Liver (tissue), 3 donors: ENCODE measurements around the gene ABCC9.
"Not testable (repeated sequence)": the region's sequence is repeated elsewhere in the genome, so short reads cannot be mapped to it uniquely, and the experiment has no call there.

ENCODE experiments used
- ATF3 ChIP-seq: IDR thresholded peaks from 2 replicates; pipeline ENCODE4 v1.6.1; 2016; ENCODE audit warnings: antibody characterized with exemption
- CTCF ChIP-seq: fragments of 150-350 bp; IDR thresholded peaks from 2 replicates; pipeline ENCODE4 v1.5.1; 2017; ENCODE audit warnings: improper control_type of control experiment, low read depth, low read length; ENCODE audit not compliant: missing input control
- FOXA1 ChIP-seq: IDR thresholded peaks from 2 replicates; pipeline ENCODE4 v1.6.1; 2016; ENCODE audit warnings: antibody characterized with exemption
- GABPA ChIP-seq, 2 donors: IDR thresholded peaks in 1 of 2; conservative IDR thresholded peaks in 1 of 2; 2 replicates each; pipeline ENCODE4 v1.6.1; 2016; ENCODE audit warnings: antibody characterized with exemption in 2 of 2, mild to moderate bottlenecking in 1 of 2, moderate library complexity in 1 of 2
- HNF4G ChIP-seq: IDR thresholded peaks from 2 replicates; pipeline ENCODE4 v1.6.1; 2016; ENCODE audit warnings: antibody characterized with exemption
- JUND ChIP-seq, 2 donors: IDR thresholded peaks; 2 replicates each; pipeline ENCODE4 v1.6.1; 2016; ENCODE audit warnings: antibody characterized with exemption in 2 of 2
- MAX ChIP-seq: IDR thresholded peaks from 2 replicates; pipeline ENCODE4 v1.6.1; 2016; ENCODE audit warnings: antibody characterized with exemption
- RAD21 ChIP-seq, 2 donors: IDR thresholded peaks; 2 replicates each; pipeline ENCODE4 v1.6.1; 2016; ENCODE audit warnings: antibody characterized with exemption in 2 of 2, mild to moderate bottlenecking in 2 of 2
- REST ChIP-seq: IDR thresholded peaks from 2 replicates; pipeline ENCODE4 v1.6.1; 2016; ENCODE audit warnings: antibody characterized with exemption, mild to moderate bottlenecking
- RXRA ChIP-seq, 2 donors: IDR thresholded peaks; 2 replicates each; pipeline ENCODE4 v1.6.1; 2017 to 2018; ENCODE audit warnings: antibody characterized with exemption in 2 of 2, mild to moderate bottlenecking in 1 of 2
- SP1 ChIP-seq: IDR thresholded peaks from 2 replicates; pipeline ENCODE4 v1.6.1; 2018; ENCODE audit warnings: antibody characterized with exemption, mild to moderate bottlenecking
- TAF1 ChIP-seq: conservative IDR thresholded peaks from 2 replicates; pipeline ENCODE4 v1.6.1; 2016; ENCODE audit warnings: antibody characterized with exemption, mild to moderate bottlenecking
- YY1 ChIP-seq: IDR thresholded peaks from 2 replicates; pipeline ENCODE4 v1.6.1; 2016; ENCODE audit warnings: antibody characterized with exemption, mild to moderate bottlenecking
- ZBTB33 ChIP-seq: IDR thresholded peaks from 2 replicates; pipeline ENCODE4 v1.6.1; 2016; ENCODE audit warnings: antibody characterized with exemption
- donor health status: healthy.
- donor health status: healthy.

GRCh38 chr12:21782723-21783122 lies 158.5 kb downstream of the ABCC9 start:
- not testable (repeated sequence) for TF ChIP-seq CTCF; RAD21 (IDR thresholded peaks at IDR 0.05); YY1; MAX; JUND (IDR thresholded peaks at IDR 0.05); ZBTB33; SP1; REST; GABPA (IDR thresholded peaks at IDR 0.05 in 1 of 2, conservative IDR thresholded peaks at IDR 0.05 in 1 of 2); FOXA1; TAF1; RXRA (IDR thresholded peaks at IDR 0.05); HNF4G; ATF3
